Nephron (organoid): Measurements from ENCODE around the gene WDFY1.

ENCODE experiments used
- H3K27ac Mint-ChIP-seq, 3 experiments: 2 replicates each; pipeline ENCODE4 v1.8.0; 2020; ENCODE audit warnings: mixed read lengths in 3 of 3, mild to moderate bottlenecking in 2 of 3, moderate library complexity in 1 of 3
- H3K27me3 Mint-ChIP-seq: 2 replicates; pipeline ENCODE4 v1.8.0; 2021; ENCODE audit warnings: low read depth, mild to moderate bottlenecking, moderate library complexity, mixed read lengths
- H3K36me3 Mint-ChIP-seq: 2 replicates; pipeline ENCODE4 v1.8.0; 2020; ENCODE audit warnings: low read depth, mixed read lengths
- H3K4me1 Mint-ChIP-seq: 2 replicates; pipeline ENCODE4 v1.8.0; 2020; ENCODE audit warnings: mixed read lengths
- H3K4me3 Mint-ChIP-seq, 3 experiments: 2 replicates each; pipeline ENCODE4 v1.8.0; 2020; ENCODE audit warnings: mild to moderate bottlenecking in 3 of 3, mixed read lengths in 3 of 3, moderate library complexity in 2 of 3
- H3K9me3 Mint-ChIP-seq: 2 replicates; pipeline ENCODE4 v1.8.0; 2020; ENCODE audit warnings: mixed read lengths
- TF ChIP-seq, protein P1 (sequence below), 3 experiments: fragments of 200-600 bp; sonication (generic); IDR thresholded peaks; one replicate each; pipeline ENCODE4 v1.5.0; 2021; ENCODE audit warnings: antibody characterized with exemption in 3 of 3; ENCODE audit not compliant: unreplicated experiment in 3 of 3

The WDFY1 gene

DNA sequence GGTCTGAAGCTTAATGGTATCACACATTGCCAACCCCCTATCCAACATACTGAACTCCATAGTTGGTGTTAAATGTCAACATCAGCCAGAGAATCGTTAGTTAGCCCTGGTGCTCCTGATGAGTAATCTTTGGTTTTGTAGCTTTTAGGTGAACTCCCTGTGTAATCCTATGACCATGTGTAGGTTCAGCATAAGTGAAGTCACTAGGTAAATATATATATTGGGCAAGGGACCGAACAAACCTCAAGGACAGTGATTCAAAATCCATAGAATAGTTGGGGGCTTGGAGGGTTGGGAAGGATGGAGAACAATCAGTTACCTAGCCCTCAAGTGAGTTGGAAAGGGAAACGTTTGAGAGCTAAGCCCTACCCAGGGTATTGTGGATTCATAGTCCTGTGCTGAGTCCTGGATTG lies 91.7 kb downstream of the WDFY1 start:
- H3K36me3 Mint-ChIP-seq = peaks cover 37% of the 10 kb centered on the region

DNA sequence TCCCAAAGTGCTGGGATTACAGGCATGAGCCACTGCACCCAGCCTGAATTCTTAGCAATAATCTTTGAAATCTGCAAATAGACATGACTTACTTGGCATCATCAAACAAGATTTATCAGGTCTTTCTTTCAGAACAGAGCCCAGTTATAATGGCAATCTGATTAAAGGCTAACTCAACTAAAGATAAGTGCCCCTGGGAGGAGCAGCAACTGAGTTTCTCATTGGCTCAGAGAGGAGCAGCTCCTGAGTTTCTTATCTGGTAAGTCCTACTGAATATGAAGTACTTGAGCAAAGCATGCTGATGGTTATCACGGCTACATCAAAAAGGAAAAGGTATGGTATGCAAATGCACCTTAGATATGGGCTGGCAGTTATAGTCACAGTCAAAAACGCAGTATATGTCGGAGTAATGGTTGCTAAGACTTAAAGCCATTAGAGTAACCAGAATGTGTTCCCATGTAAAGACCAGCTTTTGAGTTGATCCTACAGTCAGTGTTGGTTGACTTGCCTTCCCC lies 92.8 kb downstream of the WDFY1 start:
- Mint-ChIP-seq H3K27me3 (no peaks in the 10 kb centered on the region), H3K36me3 (peaks cover 46% of the 10 kb centered on the region), H3K4me3 (no peak overlapping the region), H3K27ac (no peak overlapping the region), H3K4me1 (no peaks in the 10 kb centered on the region), H3K9me3 (peaks cover 12% of the 10 kb centered on the region)
- TF ChIP-seq, protein P1, sequence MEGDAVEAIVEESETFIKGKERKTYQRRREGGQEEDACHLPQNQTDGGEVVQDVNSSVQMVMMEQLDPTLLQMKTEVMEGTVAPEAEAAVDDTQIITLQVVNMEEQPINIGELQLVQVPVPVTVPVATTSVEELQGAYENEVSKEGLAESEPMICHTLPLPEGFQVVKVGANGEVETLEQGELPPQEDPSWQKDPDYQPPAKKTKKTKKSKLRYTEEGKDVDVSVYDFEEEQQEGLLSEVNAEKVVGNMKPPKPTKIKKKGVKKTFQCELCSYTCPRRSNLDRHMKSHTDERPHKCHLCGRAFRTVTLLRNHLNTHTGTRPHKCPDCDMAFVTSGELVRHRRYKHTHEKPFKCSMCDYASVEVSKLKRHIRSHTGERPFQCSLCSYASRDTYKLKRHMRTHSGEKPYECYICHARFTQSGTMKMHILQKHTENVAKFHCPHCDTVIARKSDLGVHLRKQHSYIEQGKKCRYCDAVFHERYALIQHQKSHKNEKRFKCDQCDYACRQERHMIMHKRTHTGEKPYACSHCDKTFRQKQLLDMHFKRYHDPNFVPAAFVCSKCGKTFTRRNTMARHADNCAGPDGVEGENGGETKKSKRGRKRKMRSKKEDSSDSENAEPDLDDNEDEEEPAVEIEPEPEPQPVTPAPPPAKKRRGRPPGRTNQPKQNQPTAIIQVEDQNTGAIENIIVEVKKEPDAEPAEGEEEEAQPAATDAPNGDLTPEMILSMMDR (IDR thresholded peaks at IDR 0.05; ENCODE audit: unreplicated experiment in 3 of 3) = no peak

More for the DNA sequence above, 91.7 kb downstream of the WDFY1 start:
- Mint-ChIP-seq H3K27ac (no peak overlapping the region), H3K4me3 (no peak overlapping the region), H3K27me3 (no peaks in the 10 kb centered on the region), H3K4me1 (no peaks in the 10 kb centered on the region), H3K9me3 (peaks cover 9% of the 10 kb centered on the region)
- TF ChIP-seq, protein P1 (IDR thresholded peaks at IDR 0.05; ENCODE audit: unreplicated experiment in 3 of 3) = no peak

DNA sequence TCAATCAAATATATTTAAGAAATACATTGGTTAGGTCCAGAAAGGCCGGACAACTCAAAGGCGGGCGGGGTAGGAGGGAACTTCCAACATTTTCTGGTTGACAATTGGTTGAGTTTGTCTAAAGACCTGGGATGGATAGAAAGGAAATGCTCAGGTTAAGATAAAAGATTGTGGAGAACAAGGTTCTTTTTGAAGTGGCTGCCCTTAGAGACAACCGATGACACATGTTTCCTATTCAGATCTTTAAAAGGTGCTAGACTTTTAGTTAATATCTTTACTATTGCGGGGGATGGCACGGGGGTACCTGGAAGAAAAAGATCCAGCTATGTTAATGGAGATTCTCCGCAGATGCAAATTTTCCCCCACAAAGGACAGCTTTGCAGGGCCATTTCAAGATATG lies 97.7 kb downstream of the WDFY1 start:
- Mint-ChIP-seq H3K27ac (no peak overlapping the region), H3K9me3 (peaks cover 12% of the 10 kb centered on the region), H3K27me3 (no peaks in the 10 kb centered on the region), H3K4me1 (no peaks in the 10 kb centered on the region), H3K4me3 (no peak overlapping the region), H3K36me3 (peaks cover 42% of the 10 kb centered on the region)
- TF ChIP-seq, protein P1 (IDR thresholded peaks at IDR 0.05; ENCODE audit: unreplicated experiment in 3 of 3) = no peak

DNA sequence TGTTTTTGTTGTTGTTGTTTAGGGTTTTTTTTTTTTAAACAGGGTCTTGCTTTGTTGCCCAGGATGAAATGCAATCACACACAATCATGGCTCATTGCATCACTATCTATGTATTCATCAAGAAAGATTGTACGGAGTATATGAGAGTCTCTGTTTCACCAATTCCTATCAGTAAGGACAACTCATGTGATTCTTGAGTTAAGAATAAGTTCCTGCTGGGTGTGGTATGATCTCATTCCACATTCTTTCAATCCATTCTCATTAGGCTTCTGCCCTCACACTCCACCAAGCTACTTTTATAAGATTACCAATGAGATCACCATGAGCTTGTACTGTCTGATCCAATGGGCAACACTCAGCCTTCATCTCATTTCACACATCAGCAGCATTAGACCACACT lies 98.6 kb downstream of the WDFY1 start:
- Mint-ChIP-seq H3K27ac (no peak overlapping the region), H3K4me3 (no peak overlapping the region), H3K9me3 (peaks cover 12% of the 10 kb centered on the region), H3K4me1 (no peaks in the 10 kb centered on the region), H3K27me3 (no peaks in the 10 kb centered on the region), H3K36me3 (peaks cover 40% of the 10 kb centered on the region)
- TF ChIP-seq, protein P1 (IDR thresholded peaks at IDR 0.05; ENCODE audit: unreplicated experiment in 3 of 3) = no peak

DNA sequence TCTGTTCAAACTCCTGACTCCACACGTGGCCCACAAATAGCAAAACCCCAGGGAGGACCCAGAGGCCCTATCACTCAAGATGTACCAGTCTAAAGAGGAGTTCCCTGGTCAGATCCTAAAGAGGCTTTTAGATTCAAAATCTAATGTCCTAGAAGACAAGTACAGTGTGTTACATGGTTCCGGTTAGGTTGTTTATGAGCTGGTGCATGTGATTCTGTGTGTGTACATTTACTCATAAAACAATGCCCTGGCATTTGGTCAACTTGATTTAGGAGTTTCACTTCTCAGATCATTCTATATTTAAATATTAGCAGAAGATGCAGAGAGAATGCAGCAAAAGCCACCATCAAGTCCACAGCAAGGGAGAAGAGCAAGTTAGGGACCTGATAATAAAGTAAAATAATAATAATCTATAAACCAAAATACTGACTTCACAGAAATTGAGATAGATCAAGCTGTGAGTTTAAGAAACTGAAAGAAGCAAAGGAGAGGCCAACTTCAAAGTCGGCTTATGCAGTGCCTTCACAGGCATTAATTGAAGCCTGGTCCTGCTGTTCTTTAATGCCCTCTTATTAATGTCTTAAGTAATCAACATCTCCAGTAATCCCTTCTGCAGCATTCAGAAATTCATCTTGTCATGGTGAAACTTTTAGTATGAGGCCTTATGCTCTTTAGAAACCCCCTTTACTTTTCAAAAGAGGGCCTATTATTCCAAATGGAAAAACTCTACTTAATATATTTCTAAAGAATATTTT lies 103.5 kb downstream of the WDFY1 start:
- TF ChIP-seq, protein P1 (IDR thresholded peaks at IDR 0.05; ENCODE audit: unreplicated experiment in 3 of 3) = no peak
- Mint-ChIP-seq H3K4me1 (peaks cover 11% of the 10 kb centered on the region), H3K4me3 (no peak overlapping the region), H3K27ac (no peak overlapping the region), H3K27me3 (peaks cover 15% of the 10 kb centered on the region), H3K36me3 (peaks cover under 1% of the 10 kb centered on the region), H3K9me3 (no peaks in the 10 kb centered on the region)
